GM12878 (cell line): ENCODE measurements around the gene MRPL57. TPM values are rescaled to one million over a fixed set of nuclear protein-coding genes. Genes with fewer than 3 reads are reported as not detected.

Experiments
- ATAC-seq: fragments of 200-7000 bp; cut with Tn5 transposase; 3 replicates; pipeline ENCODE4 v1.9.1; 2020; ENCODE audit warnings: mild to moderate bottlenecking, moderate library complexity
- BruUV-seq: library from RNA; stranded (reverse); fragments of 400-500 nt; replicated peaks from 2 replicates; lab custom pipeline; 2021; lab: Mats Ljungman, UMichigan
- CTCF ChIA-PET: fragments of 300-600 bp; sonication (Branson Sonifier 250); formaldehyde crosslinking; extraction: SDS; loops from one replicate; lab custom pipeline; 2021; ENCODE audit warnings: inconsistent platforms; lab: Yijun Ruan, JAX
- POLR2A ChIA-PET: fragments of 350-600 bp; formaldehyde crosslinking; extraction: SDS; loops from one replicate; lab custom pipeline; 2021; ENCODE audit warnings: inconsistent platforms; lab: Charles Lee
- RAD21 ChIA-PET: fragments of 300-600 bp; sonication (Branson Sonifier 250); formaldehyde crosslinking; loops from one replicate; lab custom pipeline; 2023; ENCODE audit warnings: antibody characterized with exemption; ENCODE audit not compliant: unreplicated experiment; lab: Charles Lee
- SMC1A ChIA-PET: fragments of 300-600 bp; sonication (Branson Sonifier 250); formaldehyde crosslinking; loops from one replicate; lab custom pipeline; 2023; ENCODE audit not compliant: unreplicated experiment, uncharacterized antibody; lab: Charles Lee
- DNase-seq: peaks from one replicate; pipeline ENCODE4 v3.0.0-alpha.2; 2011; ENCODE audit warnings: low read depth, low spot score
- FAIRE-seq: peaks from 3 replicates; lab custom pipeline; 2011; peaks lifted over from hg19 to GRCh38; lab: Jason Lieb, UNC
- H2AFZ ChIP-seq: 2 replicates; pipeline ENCODE4 v1.6.0; 2011; ENCODE audit warnings: low read depth, low read length, control low read depth; ENCODE audit not compliant: control insufficient read depth
- H3K27ac ChIP-seq: 2 replicates; pipeline ENCODE4 v1.5.1; 2011; ENCODE audit warnings: control low read depth; ENCODE audit not compliant: control insufficient read depth, insufficient read depth
- H3K27me3 ChIP-seq, 2 experiments: replicated peaks in 1 of 2; 2 replicates each; pipeline versions ENCODE4 v1.6.0 to v1.6.1; 2011; ENCODE audit warnings: low read length in 1 of 2; ENCODE audit not compliant: control insufficient read depth in 2 of 2, insufficient read depth in 2 of 2
- H3K36me3 ChIP-seq, 2 experiments: 2 replicates each; pipeline ENCODE4 v1.5.1; 2011; ENCODE audit warnings: low read length in 1 of 2; ENCODE audit not compliant: control insufficient read depth in 2 of 2, insufficient read depth in 2 of 2
- H3K4me1 ChIP-seq: 2 replicates; pipeline ENCODE4 v1.6.1; 2011; ENCODE audit warnings: mild to moderate bottlenecking, low read length, moderate library complexity, mixed read lengths; ENCODE audit not compliant: control insufficient read depth, insufficient read depth
- H3K4me2 ChIP-seq: 2 replicates; pipeline ENCODE4 v1.6.0; 2011; ENCODE audit warnings: control low read depth; ENCODE audit not compliant: control insufficient read depth, insufficient read depth
- H3K4me3 ChIP-seq: fragments of 200-600 bp; sonication (generic); 2 replicates; pipeline ENCODE4 v1.5.1; 2016
- H3K79me2 ChIP-seq: 2 replicates; pipeline ENCODE4 v1.6.0; 2011; ENCODE audit warnings: low read length; ENCODE audit not compliant: control insufficient read depth, insufficient read depth
- H3K9ac ChIP-seq: 2 replicates; pipeline ENCODE4 v1.8.0; 2011; ENCODE audit warnings: low read length, control low read depth, mixed read lengths; ENCODE audit not compliant: control insufficient read depth, insufficient read depth
- H3K9me3 ChIP-seq: replicated peaks from 3 replicates; pipeline ENCODE4 v1.5.1; 2011; ENCODE audit warnings: mild to moderate bottlenecking, low read length; ENCODE audit not compliant: control insufficient read depth, insufficient read depth
- H4K20me1 ChIP-seq: 2 replicates; pipeline ENCODE4 v1.6.0; 2011; ENCODE audit not compliant: control insufficient read depth, insufficient read depth
- BACH1 ChIP-seq: fragments of 450-650 bp; IDR thresholded peaks from 2 replicates; pipeline ENCODE4 v1.6.1; 2017; ENCODE audit warnings: mild to moderate bottlenecking, borderline replicate concordance
- CREM ChIP-seq: IDR thresholded peaks from 2 replicates; pipeline ENCODE4 v1.6.1; 2014; ENCODE audit warnings: antibody characterized with exemption, low read depth
- ETV6 ChIP-seq, 2 experiments: fragments of 450-650 bp in 1 of 2; IDR thresholded peaks in 1 of 2; conservative IDR thresholded peaks in 1 of 2; 2 replicates each; pipeline ENCODE4 v1.6.1; 2014; ENCODE audit warnings: antibody characterized with exemption in 1 of 2, borderline replicate concordance in 1 of 2, low read depth in 1 of 2, mild to moderate bottlenecking in 1 of 2, moderate library complexity in 1 of 2
- IRF4 ChIP-seq: IDR thresholded peaks from 2 replicates; pipeline ENCODE4 v1.6.1; 2011; ENCODE audit warnings: low read depth, low read length
- LARP7 ChIP-seq: fragments of 450-650 bp; IDR thresholded peaks from 2 replicates; pipeline ENCODE4 v1.6.1; 2017; ENCODE audit warnings: mild to moderate bottlenecking
- NBN ChIP-seq: fragments of 450-650 bp; IDR thresholded peaks from 2 replicates; pipeline ENCODE4 v1.6.1; 2016
- NR2F1 ChIP-seq: fragments of 450-650 bp; conservative IDR thresholded peaks from 2 replicates; pipeline ENCODE4 v1.6.1; 2017; ENCODE audit warnings: mild to moderate bottlenecking
- WGBS: methylation state at CpG from one replicate; pipeline ENCODE4 v1.1.6; 2016; ENCODE audit warnings: low lambda C conversion rate; ENCODE audit not compliant: insufficient replicate concordance, insufficient coverage; ENCODE audit errors: missing lambda C conversion rate; 5-methylcytosine and 5-hydroxymethylcytosine counted together
- in situ Hi-C: fragments of 300-500 bp; cut with MboI; formaldehyde crosslinking; loops from 9 replicates; pipeline ENCODE4 v1.14.3; 2018; ENCODE audit warnings: mixed read lengths
- intact Hi-C: fragments of 100-400 bp; cut with micrococcal nuclease; formaldehyde crosslinking; loops from one replicate; pipeline ENCODE4 v1.14.2; 2022; ENCODE audit not compliant: unreplicated experiment
- polyA plus RNA-seq, 11 experiments: library from polyadenylated mRNA; depleted of rRNA in 4 of 11; unstranded in 6 of 11; stranded (reverse) in 5 of 11; fragments of >200 nt; fragmentation: Nextera tagmentation in 4 of 11; fragmentation: Illumina TruSeq in 1 of 11; extraction: Ambion mirVana in 4 of 11; extraction: Trizol in 1 of 11; gene quantifications; 1 replicate in 1 of 11; 2 replicates in 10 of 11; pipeline versions ENCODE4 v1.2.1 to v1.2.3, GENCODE V29; 2011 to 2016; ENCODE audit warnings: inconsistent platforms in 2 of 11, missing spikeins in 2 of 11, low read depth in 1 of 11
- total RNA-seq, 4 experiments: library from RNA; depleted of rRNA in 3 of 4; stranded (reverse); fragments of >200 nt in 3 of 4; fragmentation: Illumina TruSeq in 1 of 4; extraction: Trizol in 1 of 4; gene quantifications; 2 replicates each; pipeline versions ENCODE4 v1.2.1 to v1.2.3, GENCODE V29; 2013 to 2021
- TF ChIP-seq, protein P1 (sequence below): IDR thresholded peaks from 2 replicates; pipeline ENCODE4 v1.6.1; 2012; ENCODE audit warnings: low read depth, low read length, improper control_type of control experiment
- TF ChIP-seq, protein P2 (sequence below): fragments of 450-650 bp; IDR thresholded peaks from 2 replicates; pipeline ENCODE4 v1.6.1; 2017; ENCODE audit warnings: low read depth, mild to moderate bottlenecking, moderate library complexity

The MRPL57 gene
- total and polyA plus RNA-seq, 10 of the 15 experiments (the other 5 are each of a cell fraction or from before 2014, with no cell fraction given): 10.5 to 90.6 (median 25.9) TPM

DNA sequence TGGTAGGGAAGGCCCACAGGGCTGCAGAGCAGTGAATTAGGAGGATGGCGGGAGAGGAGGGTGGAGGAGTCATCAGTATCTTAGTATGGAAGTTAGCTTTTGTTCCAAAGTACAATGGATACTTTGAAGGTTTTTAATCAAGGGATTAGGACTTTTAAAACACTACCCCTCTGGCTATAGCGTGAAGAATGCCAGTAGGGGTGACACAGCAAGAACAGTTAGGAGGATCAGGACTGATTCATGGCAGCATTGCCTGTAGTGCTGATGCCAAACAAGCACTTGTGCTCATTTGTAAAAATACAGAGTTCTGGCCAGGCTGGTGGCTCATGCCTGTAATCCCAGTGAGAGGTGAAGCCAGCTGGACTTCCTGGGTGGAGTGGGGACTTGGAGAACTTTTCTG lies 46.3 kb upstream of the MRPL57 start (continued):
- TF ChIP-seq, protein P1, sequence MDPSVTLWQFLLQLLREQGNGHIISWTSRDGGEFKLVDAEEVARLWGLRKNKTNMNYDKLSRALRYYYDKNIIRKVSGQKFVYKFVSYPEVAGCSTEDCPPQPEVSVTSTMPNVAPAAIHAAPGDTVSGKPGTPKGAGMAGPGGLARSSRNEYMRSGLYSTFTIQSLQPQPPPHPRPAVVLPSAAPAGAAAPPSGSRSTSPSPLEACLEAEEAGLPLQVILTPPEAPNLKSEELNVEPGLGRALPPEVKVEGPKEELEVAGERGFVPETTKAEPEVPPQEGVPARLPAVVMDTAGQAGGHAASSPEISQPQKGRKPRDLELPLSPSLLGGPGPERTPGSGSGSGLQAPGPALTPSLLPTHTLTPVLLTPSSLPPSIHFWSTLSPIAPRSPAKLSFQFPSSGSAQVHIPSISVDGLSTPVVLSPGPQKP: no peak
- TF ChIP-seq NR2F1: no peak
- TF ChIP-seq BACH1: no peak
- TF ChIP-seq ETV6 (conservative IDR thresholded peaks at IDR 0.05 in 1 of 2, IDR thresholded peaks at IDR 0.05 in 1 of 2; ENCODE audit: borderline replicate concordance in 1 of 2, low read depth in 1 of 2): no peak
- no peak for TF ChIP-seq CREM

DNA sequence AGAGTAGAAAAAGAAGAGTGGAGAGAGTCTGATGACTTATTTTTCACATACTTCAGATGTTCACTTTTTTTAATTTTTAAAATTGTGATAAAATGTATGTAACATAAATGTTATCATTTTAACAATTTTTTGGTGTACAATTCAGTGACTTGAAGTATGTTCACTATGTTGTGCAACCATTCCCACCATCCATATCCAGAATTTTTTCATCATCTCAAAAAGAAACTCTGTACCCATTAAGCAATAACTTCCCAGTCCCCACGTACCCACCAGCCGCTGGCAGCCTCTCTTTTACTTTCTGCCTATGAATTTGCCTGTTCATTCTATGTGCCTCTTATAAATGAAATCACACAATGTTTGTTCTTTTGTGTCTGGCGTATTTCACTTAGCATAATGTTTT lies 43.4 kb upstream of the MRPL57 start:
- H3K27me3 ChIP-seq: no peaks in the 10 kb centered on the region
- RAD21 ChIA-PET: no interaction called here
- CTCF ChIA-PET: interaction anchor here (0.6 to 1.3 kb wide), 2 partner anchors 189 to 1924 kb away, joined by 3 to 12 read pairs; no protein-coding TSS in a partner anchor
- WGBS: 54% methylated on average over 3 of the region's 3 CpGs
- no TSS peak for BruUV-seq
- FAIRE-seq: no peak
- SMC1A ChIA-PET: interaction anchor here (0.6 to 1.6 kb wide), 2 partner anchors 190 to 1149 kb away, joined by 4 to 7 read pairs; no protein-coding TSS in a partner anchor
- TF ChIP-seq NBN: no peak
- TF ChIP-seq, protein P2, sequence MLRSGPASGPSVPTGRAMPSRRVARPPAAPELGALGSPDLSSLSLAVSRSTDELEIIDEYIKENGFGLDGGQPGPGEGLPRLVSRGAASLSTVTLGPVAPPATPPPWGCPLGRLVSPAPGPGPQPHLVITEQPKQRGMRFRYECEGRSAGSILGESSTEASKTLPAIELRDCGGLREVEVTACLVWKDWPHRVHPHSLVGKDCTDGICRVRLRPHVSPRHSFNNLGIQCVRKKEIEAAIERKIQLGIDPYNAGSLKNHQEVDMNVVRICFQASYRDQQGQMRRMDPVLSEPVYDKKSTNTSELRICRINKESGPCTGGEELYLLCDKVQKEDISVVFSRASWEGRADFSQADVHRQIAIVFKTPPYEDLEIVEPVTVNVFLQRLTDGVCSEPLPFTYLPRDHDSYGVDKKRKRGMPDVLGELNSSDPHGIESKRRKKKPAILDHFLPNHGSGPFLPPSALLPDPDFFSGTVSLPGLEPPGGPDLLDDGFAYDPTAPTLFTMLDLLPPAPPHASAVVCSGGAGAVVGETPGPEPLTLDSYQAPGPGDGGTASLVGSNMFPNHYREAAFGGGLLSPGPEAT: no peak
- TF ChIP-seq LARP7: no peak
- TF ChIP-seq BACH1: no peak
- no peak for TF ChIP-seq IRF4
- TF ChIP-seq, all 136 proteins: peak for 0
- Histone ChIP-seq H3K9me3 (no peaks in the 10 kb centered on the region), H3K36me3 (no peaks in the 10 kb centered on the region), H3K4me2 (no peak overlapping the region), H3K79me2 (no peaks in the 10 kb centered on the region), H2AFZ (no peak overlapping the region), H3K4me3 (no peak overlapping the region), H4K20me1 (no peaks in the 10 kb centered on the region), H3K4me1 (no peaks in the 10 kb centered on the region), H3K9ac (no peak overlapping the region), H3K27ac (no peak overlapping the region)
- DNase-seq: no peak
- in situ Hi-C loops: no loop called here
- intact Hi-C loops: loop anchor here (2.0 kb wide), 1 partner anchor 190 kb away; no protein-coding TSS in a partner anchor
- no peak for ATAC-seq
- POLR2A ChIA-PET: no interaction called here
